OCI-LY3 (cell line): ENCODE results near the gene CYTH1.

Source experiments
- EZH2phosphoT487 ChIP-seq: fragments of 200-600 bp; shearing (Covaris generic); IDR thresholded peaks from 2 replicates; pipeline ENCODE4 v1.6.1; 2018; ENCODE audit warnings: antibody characterized with exemption, mixed run types, low read depth
- TF ChIP-seq, protein P1 (sequence below): fragments of 200-600, 300-600 bp; sonication (generic); IDR thresholded peaks from 2 replicates; pipeline ENCODE4 v1.5.1; 2014; ENCODE audit warnings: antibody characterized with exemption, low read length, low read depth

GRCh38 chr17:78789663-78790181 is 7.6 kb upstream of the CYTH1 start:
- no peak for TF ChIP-seq EZH2phosphoT487
- TF ChIP-seq, protein P1, sequence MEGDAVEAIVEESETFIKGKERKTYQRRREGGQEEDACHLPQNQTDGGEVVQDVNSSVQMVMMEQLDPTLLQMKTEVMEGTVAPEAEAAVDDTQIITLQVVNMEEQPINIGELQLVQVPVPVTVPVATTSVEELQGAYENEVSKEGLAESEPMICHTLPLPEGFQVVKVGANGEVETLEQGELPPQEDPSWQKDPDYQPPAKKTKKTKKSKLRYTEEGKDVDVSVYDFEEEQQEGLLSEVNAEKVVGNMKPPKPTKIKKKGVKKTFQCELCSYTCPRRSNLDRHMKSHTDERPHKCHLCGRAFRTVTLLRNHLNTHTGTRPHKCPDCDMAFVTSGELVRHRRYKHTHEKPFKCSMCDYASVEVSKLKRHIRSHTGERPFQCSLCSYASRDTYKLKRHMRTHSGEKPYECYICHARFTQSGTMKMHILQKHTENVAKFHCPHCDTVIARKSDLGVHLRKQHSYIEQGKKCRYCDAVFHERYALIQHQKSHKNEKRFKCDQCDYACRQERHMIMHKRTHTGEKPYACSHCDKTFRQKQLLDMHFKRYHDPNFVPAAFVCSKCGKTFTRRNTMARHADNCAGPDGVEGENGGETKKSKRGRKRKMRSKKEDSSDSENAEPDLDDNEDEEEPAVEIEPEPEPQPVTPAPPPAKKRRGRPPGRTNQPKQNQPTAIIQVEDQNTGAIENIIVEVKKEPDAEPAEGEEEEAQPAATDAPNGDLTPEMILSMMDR, result no peak
